ENCODE results near the gene RASAL2.
A peak's percentile ranks its signal among the peaks of the same experiment; 100 is the strongest.
"Not testable (repeated sequence)": the region's sequence is repeated elsewhere in the genome, so short reads cannot be mapped to it uniquely, and the experiment has no call there.

RASAL2 gene

DNA sequence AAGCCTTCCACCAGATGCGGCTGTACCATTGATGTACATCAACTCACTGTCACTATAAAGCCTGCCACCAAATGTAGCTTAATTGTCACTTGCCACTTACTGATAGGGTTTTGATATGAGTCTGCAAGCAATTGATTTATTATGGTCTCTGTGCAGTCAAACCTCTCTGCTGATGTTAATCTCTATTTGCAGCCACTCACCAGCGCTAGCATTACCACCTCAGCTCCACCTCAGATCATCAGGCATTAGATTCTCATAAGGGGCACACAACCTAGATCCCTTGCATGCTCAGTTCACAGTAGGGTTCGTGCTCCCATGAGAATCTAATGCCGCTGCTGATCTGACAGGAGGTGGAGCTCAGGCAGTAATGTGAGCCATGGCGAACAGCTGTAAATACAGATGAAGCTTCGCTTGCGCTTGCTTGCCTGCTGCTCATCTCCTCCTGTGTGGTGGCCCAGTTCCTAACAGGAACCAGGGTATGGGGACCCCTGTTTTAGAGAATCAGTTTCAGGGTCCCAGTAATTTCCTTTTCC is 26.7 kb downstream of the RASAL2 start:
- DNase-seq, result not testable (repeated sequence)

DNA sequence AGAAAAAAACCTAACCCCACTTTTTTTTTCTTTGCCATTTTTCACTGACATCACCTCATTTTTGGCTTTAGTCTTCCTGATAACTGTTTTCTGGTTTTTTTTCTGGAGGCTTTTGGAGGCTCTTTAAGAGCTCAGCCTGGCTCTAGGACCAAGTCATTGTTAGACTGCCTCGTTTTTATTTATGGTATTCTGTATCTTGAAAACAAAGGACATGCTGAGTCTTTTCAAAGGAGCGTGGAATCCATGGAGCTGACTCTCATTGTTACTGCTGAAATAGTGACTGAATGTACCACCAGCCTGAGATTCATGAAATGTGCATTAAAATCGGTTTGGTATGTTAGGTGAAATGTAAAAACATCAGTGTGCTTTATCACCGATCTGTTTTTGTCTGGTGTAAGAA is 28.0 kb downstream of the RASAL2 start:
- no peak for DNase-seq

DNA sequence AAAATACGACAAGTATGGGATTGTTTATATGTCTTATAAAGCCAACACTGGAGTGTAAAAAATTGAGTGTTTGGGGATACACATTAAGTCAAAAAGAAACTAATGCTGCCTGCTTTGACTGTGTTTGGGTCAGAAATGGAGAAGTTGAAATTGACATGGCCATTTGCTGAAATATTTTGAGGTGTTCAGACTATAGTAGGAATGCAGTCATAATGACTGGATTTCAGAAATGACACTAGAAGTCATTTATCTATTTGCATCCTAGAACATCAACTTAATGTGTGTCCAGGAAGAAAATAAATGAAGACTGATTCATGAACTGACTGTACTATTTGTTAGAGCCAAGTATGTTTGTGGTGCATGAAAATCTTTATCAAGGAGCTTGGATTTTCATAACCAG is 28.4 kb downstream of the RASAL2 start:
- DNase-seq, result peak; percentile 18

DNA sequence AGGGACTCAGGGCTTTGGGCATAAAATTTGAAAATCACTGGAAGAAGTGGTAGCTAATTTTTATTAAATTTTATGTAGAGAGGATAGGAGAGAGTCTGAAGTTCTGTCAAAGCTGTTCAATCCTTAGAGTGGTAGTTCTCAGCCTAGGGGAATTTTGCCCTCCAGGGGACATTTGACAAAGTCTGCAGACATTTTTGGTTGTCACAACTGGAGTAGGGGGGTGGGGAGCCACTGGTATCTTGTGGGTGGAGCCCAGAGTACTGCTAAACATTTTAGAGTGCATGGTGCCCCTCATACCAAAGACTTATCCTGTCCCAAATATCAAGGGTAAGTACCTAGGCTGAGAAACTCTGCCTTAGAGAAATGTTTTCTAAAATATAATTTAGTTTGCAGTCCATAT is 30.2 kb downstream of the RASAL2 start:
- DNase-seq, result peak; percentile 21

DNA sequence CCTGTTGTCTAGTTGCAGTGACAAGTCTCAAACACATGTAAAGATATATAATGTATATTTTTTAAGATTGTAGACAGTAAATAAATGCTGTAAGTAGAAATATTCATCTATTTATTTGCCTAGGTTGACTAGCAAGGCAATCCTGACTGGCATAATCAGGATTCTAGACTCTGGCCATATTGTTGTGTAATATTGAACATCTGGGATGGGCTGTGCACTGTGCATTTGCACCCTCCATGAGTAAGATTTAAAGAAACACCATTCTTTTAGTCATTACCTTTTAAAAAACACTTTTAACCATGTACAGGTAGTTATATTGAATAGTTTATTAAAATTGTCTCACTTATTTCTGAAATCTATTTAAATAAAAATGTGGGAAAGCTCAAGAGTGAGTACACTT is 32.4 kb downstream of the RASAL2 start:
- no peak for DNase-seq

DNA sequence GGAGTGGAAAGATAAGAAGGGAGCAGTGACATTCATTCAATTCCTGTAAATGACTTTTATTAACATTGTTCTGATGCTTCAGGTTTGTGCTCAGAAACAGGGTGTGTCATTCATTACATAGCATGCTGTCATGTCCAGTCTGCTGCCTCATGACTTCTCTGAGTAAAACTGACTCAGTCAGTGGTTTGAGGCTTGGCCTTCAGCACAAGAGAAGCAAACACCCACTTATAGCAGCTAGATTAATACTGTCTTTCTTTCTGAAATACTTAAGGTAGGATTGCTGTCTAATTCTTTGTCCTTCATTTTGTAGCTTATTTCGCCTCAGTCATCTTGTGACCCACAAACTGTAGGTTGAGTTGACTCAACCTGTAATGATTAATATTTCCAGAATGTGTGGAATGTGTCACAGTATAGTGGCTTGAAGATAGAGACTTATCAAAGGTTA is 32.9 kb downstream of the RASAL2 start:
- peak; percentile 86 for DNase-seq

DNA sequence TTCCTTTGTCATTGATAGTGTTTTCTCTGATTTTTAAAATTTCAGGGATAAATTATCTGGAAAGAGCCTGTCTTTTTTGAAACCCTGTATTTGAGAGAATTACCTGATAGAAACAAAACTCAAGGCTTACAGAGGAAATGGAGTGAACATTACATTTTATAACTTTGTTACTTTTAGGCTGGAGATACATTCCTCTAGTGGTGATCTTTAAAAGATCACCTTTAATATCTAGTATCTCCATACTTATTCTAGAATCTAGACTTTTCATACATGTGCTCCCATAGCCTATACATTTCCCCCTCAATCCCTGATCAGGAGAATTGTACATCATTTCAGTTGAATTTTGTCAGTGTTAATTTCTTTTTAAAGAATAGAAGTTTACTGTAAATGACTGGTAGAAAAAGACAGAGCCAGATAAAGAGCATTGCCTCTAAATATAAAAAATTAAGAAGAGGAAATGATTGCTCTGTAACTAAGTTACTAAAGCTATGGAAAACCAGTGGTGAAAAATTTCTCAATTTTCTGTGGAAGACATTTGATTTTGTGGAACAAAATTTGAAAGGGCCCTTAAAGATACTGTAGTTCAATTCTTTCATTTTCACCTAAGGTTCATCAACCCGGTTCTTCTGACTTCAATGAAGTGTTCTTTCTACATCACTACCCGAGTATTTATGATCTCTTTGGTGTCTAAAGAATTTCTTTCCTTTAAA is 33.7 kb downstream of the RASAL2 start:
- no peak for DNase-seq

DNA sequence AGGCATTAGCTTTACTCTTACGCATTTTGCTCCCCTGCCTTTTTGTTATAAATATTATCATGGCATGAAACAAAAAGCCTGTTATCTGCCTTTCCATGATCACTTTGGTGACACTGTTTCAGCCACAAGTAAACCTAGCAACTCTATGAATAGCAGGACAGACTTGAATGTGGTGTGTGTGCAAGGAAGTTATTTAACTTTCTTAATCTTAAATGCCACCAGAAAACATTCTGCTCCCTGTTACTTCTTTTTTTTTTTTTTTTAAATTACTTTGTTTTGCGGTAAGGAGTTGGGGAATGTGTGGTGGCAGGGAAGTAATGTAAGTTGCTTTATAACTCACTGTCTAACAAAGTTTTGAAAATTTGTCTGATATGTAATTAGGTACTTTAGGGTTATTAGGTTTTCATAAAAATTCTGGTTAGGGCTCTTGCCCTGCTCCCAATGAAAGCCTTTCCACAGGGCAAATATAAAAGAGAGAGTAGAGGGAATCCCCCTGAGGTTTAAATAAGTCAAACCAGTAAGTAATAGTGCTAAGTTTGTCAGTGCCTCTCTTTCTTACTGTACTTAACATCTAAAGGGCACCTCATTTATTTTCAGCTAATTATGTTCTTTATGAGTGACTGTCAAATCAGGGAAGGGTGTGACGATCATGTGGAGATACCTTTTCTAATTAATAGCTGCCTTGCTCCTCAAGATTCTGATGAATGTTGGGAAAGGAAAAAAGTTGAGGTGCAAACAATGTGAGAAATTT is 39.5 kb downstream of the RASAL2 start:
- DNase-seq, result no peak

DNA sequence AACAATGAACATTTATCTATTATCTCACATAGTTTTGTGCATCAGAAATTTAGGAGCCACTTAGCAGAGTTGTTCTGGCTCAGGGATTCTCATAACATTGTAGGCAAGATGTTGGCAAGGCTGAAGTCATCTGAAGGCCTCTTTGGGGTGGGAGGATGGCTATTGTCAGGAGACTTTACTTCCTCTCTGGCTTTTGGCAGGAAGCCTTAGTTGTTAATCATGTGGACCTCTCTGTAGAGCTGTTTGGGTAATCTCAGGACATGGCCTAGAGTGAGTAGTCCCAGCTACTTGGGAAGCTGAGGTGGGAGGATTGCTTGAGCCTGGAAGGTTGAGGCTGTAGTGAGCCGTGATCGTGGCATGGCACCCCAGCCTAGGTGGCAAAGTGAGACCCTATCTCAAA is 40.2 kb downstream of the RASAL2 start:
- DNase-seq, result peak; percentile 80

DNA sequence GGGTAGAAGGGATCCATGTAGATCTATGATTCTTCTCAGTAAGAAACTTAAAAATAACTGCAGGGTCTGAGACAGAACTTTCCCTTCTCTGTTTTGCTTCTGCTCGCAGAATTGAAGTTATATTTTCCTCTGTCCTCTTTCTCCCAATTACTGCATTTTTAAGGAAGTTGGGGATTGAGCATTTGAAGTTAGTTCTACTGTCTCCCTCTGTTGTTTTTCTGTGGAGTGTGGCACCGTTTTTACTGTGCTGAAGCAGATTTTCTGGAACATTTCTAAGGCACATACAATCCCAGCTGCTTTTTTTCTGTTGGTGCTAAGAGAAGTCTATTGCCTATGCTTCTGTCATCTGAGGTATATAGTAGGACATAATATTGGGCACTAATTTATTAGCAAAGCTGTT is 43.3 kb downstream of the RASAL2 start:
- no peak for DNase-seq

DNA sequence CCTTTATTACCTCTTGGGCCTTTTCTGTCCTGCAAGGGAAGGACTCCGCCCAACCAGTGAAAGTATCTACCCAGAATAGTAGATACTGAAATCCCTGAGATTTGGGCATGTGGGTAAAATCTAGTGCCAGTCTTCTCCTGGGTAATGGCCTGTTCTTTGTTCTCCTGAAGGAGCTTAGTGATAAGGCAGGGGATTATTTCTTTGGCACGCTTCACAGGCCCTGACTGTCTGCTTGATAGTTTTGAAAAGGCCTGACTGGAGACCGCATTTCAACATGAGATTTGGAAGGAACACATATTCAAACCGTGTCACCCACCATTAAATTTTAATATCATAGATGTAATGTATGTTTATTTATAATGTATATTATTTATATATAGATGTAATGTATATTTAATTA is 48.9 kb downstream of the RASAL2 start:
- no peak for DNase-seq

DNA sequence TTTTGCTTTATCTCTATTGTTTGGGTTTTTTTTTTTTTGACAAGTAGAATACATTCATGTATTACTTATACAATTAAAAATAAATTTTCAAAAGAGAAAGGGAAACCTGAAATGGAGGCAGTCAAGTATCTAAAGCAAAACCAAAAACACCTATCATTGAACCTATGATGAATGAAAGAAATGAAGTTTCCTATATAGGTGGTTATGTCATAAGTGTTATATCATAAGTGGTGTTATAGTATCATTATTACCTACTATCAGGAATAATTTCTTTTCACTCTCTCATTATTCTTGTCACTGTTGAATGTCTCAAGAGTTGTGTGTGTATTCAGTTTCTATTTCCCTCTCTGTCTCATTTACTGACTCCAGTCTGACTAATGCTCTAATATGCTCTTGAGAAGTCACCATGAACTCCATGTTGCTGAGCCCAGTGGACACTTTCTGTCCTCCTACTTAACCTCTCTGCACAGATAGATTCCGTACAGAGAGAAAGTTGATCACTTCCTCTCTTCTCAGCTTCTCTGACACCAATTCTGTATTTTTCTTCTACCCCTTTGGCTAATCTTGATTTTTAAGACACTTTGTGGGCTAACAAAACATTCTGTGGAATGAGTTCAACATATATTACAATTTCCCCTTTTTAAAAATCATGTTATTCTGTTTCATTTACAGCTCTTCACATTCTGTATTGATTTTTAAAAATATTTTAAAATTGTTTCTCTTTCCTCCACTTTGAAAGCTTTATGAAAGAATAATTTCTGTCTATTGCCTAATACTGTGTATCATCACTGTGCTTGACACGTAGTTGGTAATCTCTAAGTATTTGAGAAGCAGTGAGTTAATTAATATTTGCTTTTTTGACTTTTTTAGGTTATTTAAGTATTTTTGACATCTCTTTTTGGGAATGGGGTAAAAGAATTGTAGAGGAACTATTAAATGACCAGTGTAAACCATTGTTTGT is 50.1 kb downstream of the RASAL2 start:
- peak; percentile 34 for DNase-seq

DNA sequence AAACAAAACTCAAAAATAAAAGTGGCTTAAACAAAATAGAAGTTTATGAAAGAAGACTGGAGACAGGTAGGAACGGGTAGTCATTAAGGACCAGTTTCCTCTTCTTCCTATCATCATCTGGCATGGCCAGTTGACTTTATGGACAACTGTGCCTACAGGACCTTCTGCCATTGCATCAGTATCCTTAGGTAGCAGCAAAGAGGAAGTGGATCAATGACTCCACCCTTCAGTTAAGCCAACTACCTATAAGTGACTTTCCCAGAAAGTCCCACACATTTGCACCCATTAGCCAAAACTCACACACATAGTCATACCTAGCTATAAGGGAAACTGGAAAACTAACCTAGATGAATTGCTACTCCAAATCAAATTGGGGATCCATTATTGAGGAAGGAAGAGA is 51.7 kb downstream of the RASAL2 start:
- no peak for DNase-seq

DNA sequence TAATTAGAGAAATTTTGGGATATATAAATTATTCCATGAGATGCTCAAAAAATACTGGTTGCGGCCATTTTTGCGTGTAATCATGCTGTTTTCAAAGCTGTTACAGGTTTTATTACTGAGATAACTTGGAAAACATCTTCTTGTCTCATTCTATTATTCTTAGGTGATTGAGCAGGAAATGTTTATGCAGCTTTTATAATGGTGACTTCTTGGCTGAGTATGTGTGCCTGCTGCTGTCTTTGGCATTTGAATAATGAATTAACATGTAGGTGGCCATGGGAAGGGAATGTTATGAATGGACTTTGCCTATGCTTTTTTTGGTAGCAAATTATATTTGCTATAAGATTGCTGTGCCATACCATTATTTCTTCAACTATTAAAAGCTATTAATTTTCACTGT is 52.5 kb downstream of the RASAL2 start:
- no peak for DNase-seq

DNA sequence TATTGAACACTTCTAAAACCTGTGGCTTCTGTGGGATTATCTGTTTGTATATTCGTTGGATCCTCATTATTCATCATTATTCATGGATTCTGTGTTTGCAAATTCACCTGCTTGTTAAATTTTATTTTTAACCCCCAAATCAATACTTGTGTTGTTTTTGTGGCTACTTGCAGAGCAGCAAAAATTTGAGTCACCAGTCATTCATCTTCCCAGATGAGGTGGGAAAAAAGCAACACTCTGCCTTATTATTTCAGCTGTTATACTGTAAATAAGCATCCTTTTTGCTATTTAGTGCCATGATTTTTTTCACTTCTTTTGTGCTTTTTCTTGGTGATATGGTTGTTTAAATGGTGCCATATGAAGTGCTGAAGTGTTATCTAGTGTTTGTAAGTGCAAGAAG is 56.7 kb downstream of the RASAL2 start:
- DNase-seq, result no peak

DNA sequence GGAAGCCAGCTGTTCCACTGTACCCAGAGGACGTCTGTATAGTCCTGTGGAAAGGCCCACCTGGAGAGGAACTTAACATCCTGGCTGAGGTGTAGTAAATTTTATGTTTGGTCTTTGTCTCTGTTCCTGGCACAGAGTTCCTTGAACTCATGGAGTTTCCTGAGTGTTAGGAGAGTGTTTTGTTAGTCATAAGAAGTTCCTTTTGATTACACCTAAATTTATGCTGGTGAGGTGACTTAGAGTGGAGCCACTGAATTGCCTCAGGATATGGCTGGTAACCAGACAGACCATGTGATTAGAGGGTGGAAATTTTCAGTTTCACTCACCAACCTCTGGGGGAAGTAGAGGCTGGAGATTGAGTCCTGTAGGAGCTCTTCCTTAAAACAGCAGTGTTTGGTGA is 57.9 kb downstream of the RASAL2 start:
- DNase-seq, result peak; percentile 13

DNA sequence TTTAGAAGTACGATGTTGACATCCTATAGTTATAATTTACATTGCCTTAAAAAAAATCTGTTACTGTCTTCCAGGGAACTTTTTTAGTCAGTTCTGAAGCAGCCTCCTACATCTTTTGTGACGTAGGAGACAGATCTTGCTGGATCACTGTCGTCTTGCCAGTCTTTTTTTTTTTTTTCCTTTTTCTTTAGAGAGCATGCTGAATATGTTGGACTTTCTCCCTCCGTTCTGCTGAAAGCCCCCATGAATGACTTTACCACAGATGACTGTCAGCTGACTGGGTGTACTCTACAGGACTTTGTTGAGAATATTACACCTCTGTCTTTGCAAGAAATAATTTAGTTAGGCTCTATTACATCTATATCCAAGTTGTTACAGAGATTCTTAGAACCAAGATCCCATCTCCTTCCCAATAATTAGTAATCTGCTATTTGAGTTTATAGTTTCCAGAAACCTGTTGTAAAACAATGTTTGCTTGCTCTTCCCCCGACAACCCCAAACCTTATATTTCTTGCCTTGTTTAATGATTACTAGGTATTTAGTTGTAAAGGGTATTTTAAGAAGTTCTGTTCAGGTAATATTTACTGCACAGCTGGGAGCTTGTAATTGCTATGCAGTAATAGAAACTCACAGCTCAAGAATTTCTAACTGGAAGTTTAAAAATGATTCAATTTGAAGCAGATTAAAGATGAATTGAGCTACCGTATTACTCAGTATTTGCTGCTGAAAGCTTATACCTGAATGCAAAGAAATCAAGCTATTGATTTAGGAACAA is 61.8 kb downstream of the RASAL2 start:
- DNase-seq, result no peak

DNA sequence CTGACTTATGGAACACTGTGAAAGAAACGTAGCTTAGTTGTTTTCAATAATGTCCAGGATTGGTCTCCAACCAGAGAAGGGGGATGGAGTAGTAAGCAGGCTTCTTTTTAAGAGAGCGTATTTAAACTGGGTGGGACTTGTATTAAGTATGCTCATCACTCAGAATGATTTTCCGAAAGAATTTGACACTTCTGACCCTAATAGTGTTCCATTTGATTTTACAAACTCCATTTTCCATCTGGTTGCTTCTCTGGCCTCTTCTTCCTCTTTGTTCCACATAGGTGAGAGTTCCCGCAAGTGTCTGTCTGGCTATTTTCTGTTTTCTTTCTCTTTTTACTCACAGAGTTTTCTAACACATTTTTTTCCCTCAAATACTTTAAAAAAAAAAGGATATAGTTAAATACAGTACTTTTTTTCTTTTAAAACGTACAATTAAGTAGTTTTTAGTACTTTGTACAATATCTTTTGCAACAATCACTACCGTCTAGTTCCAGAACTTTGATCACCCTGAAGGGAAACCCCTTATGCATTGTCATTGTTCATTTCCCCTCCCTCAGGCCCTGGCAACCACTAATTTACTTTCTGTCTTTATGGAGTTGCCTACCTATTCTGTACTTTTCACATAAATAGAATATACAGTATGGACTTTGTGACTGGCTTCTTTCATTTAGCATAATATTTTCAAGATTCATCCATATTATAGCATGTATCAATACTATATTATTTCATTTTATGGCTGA is 67.0 kb downstream of the RASAL2 start:
- DNase-seq, result no peak

DNA sequence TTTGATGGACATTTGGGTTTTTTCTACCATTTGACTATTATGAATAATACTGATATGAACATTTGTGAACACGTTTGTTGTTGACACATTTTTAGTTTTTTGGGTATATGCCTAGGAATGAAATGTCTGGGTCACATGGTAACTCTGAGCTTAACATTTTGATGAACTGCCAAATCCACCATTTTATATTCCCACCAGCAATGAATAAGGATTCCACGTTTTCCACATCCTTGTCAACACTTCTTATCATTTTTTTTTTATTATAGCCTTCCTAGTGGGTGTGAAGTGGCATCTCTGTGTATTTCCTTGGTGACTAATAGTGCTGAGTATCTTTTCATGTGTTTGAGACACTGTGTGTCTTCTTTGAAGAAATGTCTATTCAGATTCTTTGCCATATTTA is 67.6 kb downstream of the RASAL2 start:
- DNase-seq, result peak; percentile 62

DNA sequence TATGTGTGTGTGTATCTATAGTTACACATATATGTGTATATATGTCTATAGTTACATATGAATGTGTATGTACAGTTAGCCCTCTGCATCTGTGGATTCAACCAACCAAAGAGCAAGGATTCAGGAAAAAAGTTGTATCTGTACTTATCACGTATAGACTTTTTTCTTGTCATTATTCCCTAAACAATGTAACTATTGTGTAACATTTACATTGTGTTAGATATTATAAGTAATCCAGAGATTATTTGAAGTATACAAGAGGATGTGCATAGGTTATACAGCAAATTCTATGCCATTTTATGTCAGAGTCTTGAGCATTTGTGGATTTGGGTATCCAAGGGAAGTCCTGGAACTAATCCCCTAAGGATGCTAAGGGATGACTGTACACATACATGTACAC is 71.3 kb downstream of the RASAL2 start:
- DNase-seq, result no peak

DNA sequence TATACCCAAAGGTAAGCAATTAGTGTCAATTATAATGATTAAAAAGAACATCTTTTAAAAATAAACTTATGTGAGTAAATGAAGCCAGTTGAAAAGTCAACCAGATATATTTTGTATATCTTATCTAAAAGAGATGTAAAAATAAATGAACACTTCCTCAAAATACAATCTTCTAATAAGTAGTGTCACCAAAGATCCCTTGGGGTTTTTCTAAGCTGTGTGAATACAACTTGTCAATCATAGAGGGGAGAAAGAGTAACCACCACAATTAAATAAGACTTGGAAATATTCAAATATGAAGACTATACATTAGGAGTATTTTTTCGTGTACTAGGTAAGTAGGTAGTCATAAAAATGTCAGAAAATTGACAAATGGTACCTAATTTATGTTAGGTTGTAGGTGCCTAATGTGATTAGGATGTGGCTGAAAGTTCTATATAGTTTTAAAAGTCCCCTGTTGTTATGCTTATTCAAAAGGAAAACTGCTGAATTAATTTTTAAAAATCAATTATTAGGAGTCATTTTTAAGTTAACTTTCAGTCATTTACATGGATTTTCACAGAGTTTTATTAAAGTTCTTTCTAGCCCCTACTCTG is 72.6 kb downstream of the RASAL2 start:
- DNase-seq, result no peak

All from EL (cell line).